ENCODE data around the gene ZNF526. TPM values are rescaled to one million over a fixed set of nuclear protein-coding genes. Genes with fewer than 3 reads are reported as not detected.
"Not testable (repeated sequence)": the region's sequence is repeated elsewhere in the genome, so short reads cannot be mapped to it uniquely, and the experiment has no call there.

The ZNF526 gene
- total and polyA plus RNA-seq, 4 donors, result 4.6 to 7.1 (median 6.0) TPM

DNA sequence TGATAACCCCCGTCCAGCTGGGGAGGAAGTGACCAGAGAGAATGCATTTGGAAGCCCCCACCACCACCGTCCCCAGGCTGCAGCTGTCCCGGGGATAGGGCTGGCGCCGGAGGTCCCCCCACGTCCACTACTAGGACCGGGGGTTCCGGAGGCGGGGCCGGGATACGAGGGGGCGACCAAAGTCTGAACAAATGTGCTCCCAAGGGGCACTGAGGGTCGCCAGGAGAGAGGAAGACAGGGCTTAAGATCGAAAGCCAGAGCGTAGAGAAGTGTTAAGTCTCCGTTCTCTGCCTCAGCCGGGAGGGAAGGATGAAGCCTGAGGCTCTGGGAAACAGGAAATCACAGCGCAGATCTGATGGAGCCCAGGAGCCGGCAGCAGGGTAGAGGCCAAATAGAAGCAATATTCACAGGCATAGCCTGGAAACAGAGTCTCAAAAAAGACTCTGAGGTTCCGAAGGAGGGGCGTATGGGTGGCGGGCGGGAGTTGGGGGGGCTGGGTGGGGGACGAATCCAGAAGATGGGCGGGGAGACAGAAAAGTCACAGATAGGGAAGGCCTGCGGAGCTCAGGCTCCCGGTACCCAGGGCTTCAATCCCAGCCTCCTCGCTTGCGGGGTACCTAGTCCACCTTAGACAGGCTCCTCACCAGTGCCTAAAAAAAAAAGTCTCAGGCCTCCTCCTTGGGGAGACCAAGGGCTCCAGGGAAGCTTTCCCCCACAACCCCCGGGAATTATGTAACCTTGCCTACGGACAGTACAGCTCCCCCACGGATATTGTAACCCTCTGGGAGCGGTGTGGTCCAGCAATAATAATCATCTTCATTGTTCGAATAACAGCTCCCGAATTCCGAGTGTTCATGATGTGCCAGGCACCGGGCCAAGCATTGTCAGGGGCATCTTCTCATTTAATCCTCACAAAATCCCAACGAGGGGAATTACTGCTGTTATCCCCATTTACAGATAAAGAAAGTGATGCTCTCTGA is 35.9 kb downstream of the ZNF526 start:
- Histone ChIP-seq H3K4me1 (ENCODE audit: control insufficient read depth, insufficient read depth, low read length) (peaks cover 42% of the 10 kb centered on the region), H3K27ac (ENCODE audit: low read depth, low read length) (peak overlapping the region; percentile 99), H3K36me3 (ENCODE audit: control insufficient read depth, insufficient read depth, low read length) (peaks cover under 1% of the 10 kb centered on the region), H3K9me3 (ENCODE audit: control insufficient read depth, insufficient read depth, low read length) (no peaks in the 10 kb centered on the region), H3K27me3 (ENCODE audit: control insufficient read depth, insufficient read depth, low read length) (no peaks in the 10 kb centered on the region), H3K4me3 (ENCODE audit: low read depth, low read length) (peak overlapping the region; percentile 98)
- 1% methylated on average over 32 of the region's 38 CpGs for WGBS (ENCODE audit: insufficient coverage)
- DNase-seq (ENCODE audit: low read depth in 4 of 6, low spot score in 6 of 6), result peak in 2 of 6 donors; percentile 75 to 77

DNA sequence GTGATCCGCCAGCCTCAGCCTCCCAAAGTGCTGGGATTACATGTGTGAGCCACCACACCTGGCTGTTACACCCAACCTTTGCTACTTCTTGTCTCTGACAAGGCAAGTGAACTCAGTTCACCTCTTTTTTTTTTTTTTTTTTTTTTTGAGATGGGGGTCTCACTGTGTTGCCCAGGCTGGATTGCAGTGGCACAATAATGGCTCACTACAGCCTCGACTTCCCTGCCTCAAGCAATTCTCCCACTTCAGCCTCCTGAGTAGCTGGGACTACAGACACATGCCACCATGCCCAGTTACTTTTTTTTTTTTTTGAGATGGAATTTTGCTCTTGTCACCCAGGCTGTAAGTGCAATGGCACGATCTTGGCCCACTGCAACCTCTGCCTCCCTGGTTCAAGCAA is 37.7 kb downstream of the ZNF526 start:
- H3K27me3 ChIP-seq (ENCODE audit: control insufficient read depth, insufficient read depth, low read length); H3K9me3 ChIP-seq (ENCODE audit: control insufficient read depth, insufficient read depth, low read length); H3K27ac ChIP-seq (ENCODE audit: low read depth, low read length); H3K36me3 ChIP-seq (ENCODE audit: control insufficient read depth, insufficient read depth, low read length); H3K4me3 ChIP-seq (ENCODE audit: low read depth, low read length); DNase-seq (ENCODE audit: low read depth in 4 of 6, low spot score in 6 of 6): not testable (repeated sequence)
- 100% methylated on average over 1 of the region's 3 CpGs for WGBS (ENCODE audit: insufficient coverage)
- H3K4me1 ChIP-seq (ENCODE audit: control insufficient read depth, insufficient read depth, low read length), result peaks cover 24% of the 10 kb centered on the region

DNA sequence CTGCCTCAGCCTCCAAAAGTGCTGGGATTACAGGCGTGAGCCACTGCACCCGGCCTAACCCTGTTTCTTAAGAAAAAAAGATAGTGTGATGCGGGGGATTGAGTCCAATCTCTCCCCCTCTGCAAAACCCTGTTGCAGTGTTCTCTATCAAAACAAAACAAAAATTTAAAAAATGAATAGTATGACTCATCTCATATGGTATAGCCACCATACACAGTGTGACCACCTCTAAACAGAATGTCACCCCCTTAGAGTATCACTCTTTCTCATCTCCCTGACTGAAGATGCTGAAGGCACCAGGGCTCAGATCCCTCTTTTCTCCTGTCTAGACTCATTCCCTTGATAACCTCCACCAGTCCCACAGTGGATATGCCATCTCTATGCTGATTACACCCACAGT is 41.7 kb downstream of the ZNF526 start:
- DNase-seq (ENCODE audit: low read depth in 4 of 6, low spot score in 6 of 6), result no peak
- peaks cover 3% of the 10 kb centered on the region for H3K4me1 ChIP-seq (ENCODE audit: control insufficient read depth, insufficient read depth, low read length)
- no CpG with 5 or more reads among the region's 3 CpGs for WGBS (ENCODE audit: insufficient coverage)
- no peaks in the 10 kb centered on the region for H3K9me3 ChIP-seq (ENCODE audit: control insufficient read depth, insufficient read depth, low read length)
- no peaks in the 10 kb centered on the region for H3K27me3 ChIP-seq (ENCODE audit: control insufficient read depth, insufficient read depth, low read length)
- no peaks in the 10 kb centered on the region for H3K36me3 ChIP-seq (ENCODE audit: control insufficient read depth, insufficient read depth, low read length)
- H3K4me3 ChIP-seq (ENCODE audit: low read depth, low read length), result no peak overlapping the region
- no peak overlapping the region for H3K27ac ChIP-seq (ENCODE audit: low read depth, low read length)

GRCh38 chr19:42266105-42266504 is 46.0 kb downstream of the ZNF526 start:
- DNase-seq (ENCODE audit: low read depth in 4 of 6, low spot score in 6 of 6); H3K27me3 ChIP-seq (ENCODE audit: control insufficient read depth, insufficient read depth, low read length); H3K27ac ChIP-seq (ENCODE audit: low read depth, low read length); H3K9me3 ChIP-seq (ENCODE audit: control insufficient read depth, insufficient read depth, low read length); H3K4me3 ChIP-seq (ENCODE audit: low read depth, low read length); H3K36me3 ChIP-seq (ENCODE audit: control insufficient read depth, insufficient read depth, low read length): not testable (repeated sequence)
- WGBS (ENCODE audit: insufficient coverage), result no CpG with 5 or more reads among the region's 4 CpGs
- peaks cover 23% of the 10 kb centered on the region for H3K4me1 ChIP-seq (ENCODE audit: control insufficient read depth, insufficient read depth, low read length)

DNA sequence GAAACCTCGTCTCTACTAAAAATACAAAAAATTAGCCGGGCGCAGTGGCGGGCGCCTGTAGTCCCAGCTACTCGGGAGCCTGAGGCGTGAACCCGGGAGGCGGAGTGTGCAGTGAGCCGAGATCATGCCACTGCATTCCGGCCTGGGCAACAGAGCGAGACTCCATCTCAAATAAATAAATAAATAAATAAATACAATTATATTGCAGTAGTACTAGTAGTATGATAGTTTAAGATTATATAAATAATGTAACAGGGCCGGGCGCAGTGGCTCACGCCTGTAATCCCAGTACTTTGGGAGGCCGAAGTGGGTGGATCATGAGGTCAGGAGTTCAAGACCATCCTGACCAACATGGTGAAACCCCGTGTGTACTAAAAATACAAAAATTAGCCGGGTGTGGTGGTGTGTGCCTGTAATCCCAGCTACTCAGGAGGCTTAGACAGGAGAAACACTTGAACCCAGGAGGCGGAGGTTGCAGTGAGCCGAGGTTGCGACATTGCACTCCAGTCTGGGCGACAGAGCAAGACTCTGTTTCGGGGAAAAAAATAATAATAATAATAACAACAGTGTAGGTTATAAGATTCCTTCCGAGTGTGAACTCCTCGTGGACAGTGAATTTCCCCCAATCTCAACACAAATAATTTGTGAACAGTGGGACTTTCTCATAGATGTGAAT is 47.0 kb downstream of the ZNF526 start:
- WGBS (ENCODE audit: insufficient coverage), result 90% methylated on average over 2 of the region's 25 CpGs
- not testable (repeated sequence) for H3K9me3 ChIP-seq (ENCODE audit: control insufficient read depth, insufficient read depth, low read length); DNase-seq (ENCODE audit: low read depth in 4 of 6, low spot score in 6 of 6); H3K4me3 ChIP-seq (ENCODE audit: low read depth, low read length); H3K27me3 ChIP-seq (ENCODE audit: control insufficient read depth, insufficient read depth, low read length)
- peaks cover 30% of the 10 kb centered on the region for H3K4me1 ChIP-seq (ENCODE audit: control insufficient read depth, insufficient read depth, low read length)
- peak overlapping the region; percentile 100 for H3K27ac ChIP-seq (ENCODE audit: low read depth, low read length)
- H3K36me3 ChIP-seq (ENCODE audit: control insufficient read depth, insufficient read depth, low read length), result peaks cover 15% of the 10 kb centered on the region

GRCh38 chr19:42267644-42268141 is 47.6 kb downstream of the ZNF526 start:
- no peaks in the 10 kb centered on the region for H3K27me3 ChIP-seq (ENCODE audit: control insufficient read depth, insufficient read depth, low read length)
- peaks cover 22% of the 10 kb centered on the region for H3K36me3 ChIP-seq (ENCODE audit: control insufficient read depth, insufficient read depth, low read length)
- 4% methylated on average over 12 of the region's 13 CpGs for WGBS (ENCODE audit: insufficient coverage)
- no peaks in the 10 kb centered on the region for H3K9me3 ChIP-seq (ENCODE audit: control insufficient read depth, insufficient read depth, low read length)
- peak overlapping the region; percentile 100 for H3K27ac ChIP-seq (ENCODE audit: low read depth, low read length)
- H3K4me3 ChIP-seq (ENCODE audit: low read depth, low read length), result peak overlapping the region; percentile 99
- peaks cover 30% of the 10 kb centered on the region for H3K4me1 ChIP-seq (ENCODE audit: control insufficient read depth, insufficient read depth, low read length)
- DNase-seq (ENCODE audit: low read depth in 4 of 6, low spot score in 6 of 6), result no peak

GRCh38 chr19:42268142-42268703 is 48.1 kb downstream of the ZNF526 start:
- WGBS (ENCODE audit: insufficient coverage), result under 1% methylated on average over 44 of the region's 46 CpGs
- peak; percentile 100 for DNase-seq (ENCODE audit: low read depth in 4 of 6, low spot score in 6 of 6)
- Histone ChIP-seq H3K36me3 (ENCODE audit: control insufficient read depth, insufficient read depth, low read length) (peaks cover 27% of the 10 kb centered on the region), H3K27ac (ENCODE audit: low read depth, low read length) (peak overlapping the region; percentile 100), H3K4me1 (ENCODE audit: control insufficient read depth, insufficient read depth, low read length) (peaks cover 30% of the 10 kb centered on the region), H3K4me3 (ENCODE audit: low read depth, low read length) (peak overlapping the region; percentile 99), H3K27me3 (ENCODE audit: control insufficient read depth, insufficient read depth, low read length) (no peaks in the 10 kb centered on the region), H3K9me3 (ENCODE audit: control insufficient read depth, insufficient read depth, low read length) (no peaks in the 10 kb centered on the region)

- H3K9me3 ChIP-seq (ENCODE audit: control insufficient read depth, insufficient read depth, low read length), result no peaks in the 10 kb centered on the region
- H3K4me1 ChIP-seq (ENCODE audit: control insufficient read depth, insufficient read depth, low read length), result peaks cover 33% of the 10 kb centered on the region
- WGBS (ENCODE audit: insufficient coverage), result under 1% methylated on average over 39 of the region's 52 CpGs
- DNase-seq (ENCODE audit: low read depth in 4 of 6, low spot score in 6 of 6), result peak; percentile 100
- H3K4me3 ChIP-seq (ENCODE audit: low read depth, low read length), result peak within 1 kb of the TSS; percentile 99
- H3K27me3 ChIP-seq (ENCODE audit: control insufficient read depth, insufficient read depth, low read length), result no peaks in the 10 kb centered on the region
- H3K27ac ChIP-seq (ENCODE audit: low read depth, low read length), result peak within 1 kb of the TSS; percentile 100
- H3K36me3 ChIP-seq (ENCODE audit: control insufficient read depth, insufficient read depth, low read length), result peaks cover 34% of the 10 kb centered on the region
These were observed 48.8 kb downstream of the ZNF526 start, which contains the start of gene CIC for GRCh38 chr19:42268704-42269477. TSS of gene CIC (plus strand) at chr19:42269252. CDS start at chr19:42271784, 2,532 bp downstream.
